Measurements from ENCODE around the gene CERS1.

CERS1 gene

GRCh38 chr19:18846862-18847548 lies 49.0 kb downstream of the CERS1 start:
- DNase-seq (ENCODE audit: insufficient read length, low spot score) (peak; percentile 92), FAIRE-seq (no peak)
- TF ChIP-seq CTCF (IDR thresholded peaks at IDR 0.05; ENCODE audit: insufficient read depth, missing control alignments): peak; percentile 94

GRCh38 chr19:18845961-18846360 lies 50.0 kb downstream of the CERS1 start:
- no peak for DNase-seq (ENCODE audit: insufficient read length, low spot score)
- FAIRE-seq: no peak
- TF ChIP-seq CTCF (IDR thresholded peaks at IDR 0.05; ENCODE audit: insufficient read depth, missing control alignments): no peak

- no peak for DNase-seq (ENCODE audit: insufficient read length, low spot score)
- FAIRE-seq: no peak
- no peak for TF ChIP-seq CTCF (IDR thresholded peaks at IDR 0.05; ENCODE audit: insufficient read depth, missing control alignments)
These were observed 51.1 kb downstream of the CERS1 start for GRCh38 chr19:18844806-18845329.

- FAIRE-seq: no peak
- no peak for DNase-seq (ENCODE audit: insufficient read length, low spot score)
- TF ChIP-seq CTCF (IDR thresholded peaks at IDR 0.05; ENCODE audit: insufficient read depth, missing control alignments): no peak
These were observed 52.0 kb downstream of the CERS1 start for GRCh38 chr19:18843960-18844359.

GRCh38 chr19:18842166-18842565 lies 53.8 kb downstream of the CERS1 start:
- TF ChIP-seq CTCF (IDR thresholded peaks at IDR 0.05; ENCODE audit: insufficient read depth, missing control alignments): no peak
- DNase-seq (ENCODE audit: insufficient read length, low spot score): no peak
- FAIRE-seq: no peak

GRCh38 chr19:18841400-18841799 lies 54.6 kb downstream of the CERS1 start:
- TF ChIP-seq CTCF (IDR thresholded peaks at IDR 0.05; ENCODE audit: insufficient read depth, missing control alignments): no peak
- no peak for FAIRE-seq
- DNase-seq (ENCODE audit: insufficient read length, low spot score): no peak
